Stimulated activated naive CD8-positive, alpha-beta T cell treated with anti-CD3 and anti-CD28 coated beads, Interleukin-15, amount 100 ng/mL, for 72 hours (primary cell): ENCODE measurements around the gene THOC6.

ENCODE experiments used
- ATAC-seq: fragments of 150-1000 bp; cut with Tn5 transposase; 2 replicates; pipeline ENCODE4 v1.10.0; 2021; ENCODE audit warnings: mild to moderate bottlenecking, moderate library complexity
- DNase-seq, 2 donors: peaks; one replicate each; pipeline ENCODE4 v3.0.0; 2021 to 2022
- H3K27ac Mint-ChIP-seq, 2 donors: one replicate each; pipeline ENCODE4 v1.8.0; 2022; ENCODE audit warnings: mild to moderate bottlenecking in 2 of 2, mixed read lengths in 2 of 2, moderate library complexity in 2 of 2
- H3K27me3 Mint-ChIP-seq: one replicate; pipeline ENCODE4 v1.8.0; 2022; ENCODE audit warnings: mixed read lengths
- H3K4me1 Mint-ChIP-seq: one replicate; pipeline ENCODE4 v1.8.0; 2022; ENCODE audit warnings: mild to moderate bottlenecking, mixed read lengths
- H3K4me3 Mint-ChIP-seq, 2 donors: one replicate each; pipeline ENCODE4 v1.8.0; 2022; ENCODE audit warnings: mild to moderate bottlenecking in 2 of 2, mixed read lengths in 2 of 2, moderate library complexity in 1 of 2
- H3K9me3 Mint-ChIP-seq, 2 donors: one replicate each; pipeline ENCODE4 v1.8.0; 2022; ENCODE audit warnings: mixed read lengths in 2 of 2

Gene THOC6

DNA sequence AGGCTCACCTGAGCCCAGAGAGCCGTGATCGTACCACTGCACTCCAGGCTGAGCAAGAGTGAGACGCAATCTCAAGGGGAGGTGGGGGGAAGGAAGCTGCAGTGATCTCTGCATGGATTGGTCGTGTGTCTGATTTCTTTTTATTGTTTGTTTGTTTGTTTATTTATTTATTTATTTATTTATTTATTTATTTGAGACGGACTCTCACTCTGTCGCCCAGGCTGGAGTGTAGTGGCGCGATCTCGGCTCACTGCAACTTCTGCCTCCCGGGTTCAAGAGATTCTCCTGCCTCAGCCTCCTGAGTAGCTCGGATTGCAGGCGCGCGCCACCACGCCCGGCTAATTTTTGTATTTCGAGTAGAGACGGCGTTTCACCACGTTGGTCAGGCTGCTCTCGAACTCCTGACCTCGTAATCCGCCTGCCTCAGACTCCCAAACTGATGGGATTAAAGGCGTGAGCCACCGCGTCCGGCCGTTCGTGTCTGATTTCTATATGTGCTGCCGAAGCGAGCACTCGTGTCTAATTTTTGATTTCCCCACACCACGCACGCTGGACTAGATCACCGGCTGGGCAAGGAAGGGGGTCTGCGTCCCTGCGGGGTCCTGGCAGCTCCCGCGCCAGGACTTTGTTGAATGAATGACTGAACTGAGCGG, 4.1 kb upstream of the THOC6 start:
- H3K4me1 Mint-ChIP-seq = peaks cover 66% of the 10 kb centered on the region
- ATAC-seq = no peak

DNA sequence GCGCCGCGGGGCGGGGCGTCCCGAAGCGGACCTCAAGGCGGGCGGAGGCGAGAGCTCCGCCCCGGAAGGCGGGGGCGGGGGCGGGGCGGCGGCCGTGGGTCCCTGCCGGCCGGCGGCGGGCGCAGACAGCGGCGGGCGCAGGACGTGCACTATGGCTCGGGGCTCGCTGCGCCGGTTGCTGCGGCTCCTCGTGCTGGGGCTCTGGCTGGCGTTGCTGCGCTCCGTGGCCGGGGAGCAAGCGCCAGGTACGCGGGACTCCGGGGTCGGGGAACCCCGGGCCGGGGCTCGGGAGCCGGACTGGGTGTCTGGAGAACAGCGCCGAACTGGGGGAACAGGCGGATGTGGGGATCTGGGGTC, 3.6 kb upstream of the THOC6 start, which contains the start of gene TNFRSF12A:
Gene TNFRSF12A (plus strand): TSS at position 122 of the 357 bp plus-strand sequence. CDS start 30 bp downstream, at position 152.
- H3K27ac Mint-ChIP-seq = peak within 1 kb of the TSS; percentile 69 to 96
- H3K27me3 Mint-ChIP-seq = peaks cover 35% of the 10 kb centered on the region
- H3K4me1 Mint-ChIP-seq = peaks cover 70% of the 10 kb centered on the region
- H3K4me3 Mint-ChIP-seq = peak within 1 kb of the TSS; percentile 85
- peak; percentile 68 to 70 for DNase-seq
- peak; percentile 29 for ATAC-seq
- no peaks in the 10 kb centered on the region for H3K9me3 Mint-ChIP-seq

More for the DNA sequence above, 4.1 kb upstream of the THOC6 start:
- DNase-seq = no peak
- peaks cover 36% of the 10 kb centered on the region for H3K27me3 Mint-ChIP-seq
- H3K9me3 Mint-ChIP-seq = no peaks in the 10 kb centered on the region
- peak overlapping the region; percentile 85 for H3K4me3 Mint-ChIP-seq
- no peak overlapping the region for H3K27ac Mint-ChIP-seq

DNA sequence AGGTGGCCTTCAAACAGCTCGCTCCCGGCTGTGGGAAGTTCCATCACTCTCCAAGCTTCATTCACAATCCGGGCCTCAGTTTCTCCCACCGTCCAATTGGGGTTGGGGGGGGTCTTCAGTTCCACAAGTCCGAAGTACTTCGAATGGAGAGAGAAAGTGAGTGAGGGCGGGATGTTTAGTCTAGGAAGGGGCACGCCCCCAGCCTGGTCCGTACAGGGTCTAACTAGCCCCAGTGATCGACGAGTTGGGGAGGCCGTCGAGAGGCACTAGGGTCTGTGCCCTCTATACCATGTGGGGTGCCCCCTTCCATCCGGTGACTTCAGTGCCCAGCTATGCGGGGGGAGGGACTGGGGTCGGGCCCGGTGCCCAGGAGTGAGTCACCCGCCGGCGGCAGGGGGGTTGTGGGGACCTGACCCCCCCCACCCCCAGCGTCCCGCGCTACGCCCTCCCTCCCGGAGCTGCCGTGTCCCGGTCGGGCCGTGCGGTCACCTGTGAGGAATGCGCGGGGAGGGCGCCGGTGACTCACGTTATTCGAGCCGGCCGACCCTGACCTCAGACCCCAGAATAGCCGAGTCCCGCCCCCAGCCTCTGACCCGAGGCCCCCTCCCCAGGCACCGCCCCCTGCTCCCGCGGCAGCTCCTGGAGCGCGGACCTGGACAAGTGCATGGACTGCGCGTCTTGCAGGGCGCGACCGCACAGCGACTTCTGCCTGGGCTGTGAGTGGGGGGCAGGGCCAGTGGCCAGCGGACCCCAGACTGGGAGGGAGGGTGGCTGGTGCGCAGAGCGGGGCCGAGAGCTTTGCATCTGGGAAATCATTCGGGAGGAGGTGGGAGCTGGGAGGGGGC, 3.0 kb upstream of the THOC6 start:
- H3K27me3 Mint-ChIP-seq = peaks cover 35% of the 10 kb centered on the region
- peaks cover 76% of the 10 kb centered on the region for H3K4me1 Mint-ChIP-seq
- ATAC-seq (peak; percentile 40), DNase-seq (peak; percentile 53 to 59)
- peak overlapping the region; percentile 85 for H3K4me3 Mint-ChIP-seq
- H3K27ac Mint-ChIP-seq = peak overlapping the region; percentile 69 to 96
- H3K9me3 Mint-ChIP-seq = no peaks in the 10 kb centered on the region

DNA sequence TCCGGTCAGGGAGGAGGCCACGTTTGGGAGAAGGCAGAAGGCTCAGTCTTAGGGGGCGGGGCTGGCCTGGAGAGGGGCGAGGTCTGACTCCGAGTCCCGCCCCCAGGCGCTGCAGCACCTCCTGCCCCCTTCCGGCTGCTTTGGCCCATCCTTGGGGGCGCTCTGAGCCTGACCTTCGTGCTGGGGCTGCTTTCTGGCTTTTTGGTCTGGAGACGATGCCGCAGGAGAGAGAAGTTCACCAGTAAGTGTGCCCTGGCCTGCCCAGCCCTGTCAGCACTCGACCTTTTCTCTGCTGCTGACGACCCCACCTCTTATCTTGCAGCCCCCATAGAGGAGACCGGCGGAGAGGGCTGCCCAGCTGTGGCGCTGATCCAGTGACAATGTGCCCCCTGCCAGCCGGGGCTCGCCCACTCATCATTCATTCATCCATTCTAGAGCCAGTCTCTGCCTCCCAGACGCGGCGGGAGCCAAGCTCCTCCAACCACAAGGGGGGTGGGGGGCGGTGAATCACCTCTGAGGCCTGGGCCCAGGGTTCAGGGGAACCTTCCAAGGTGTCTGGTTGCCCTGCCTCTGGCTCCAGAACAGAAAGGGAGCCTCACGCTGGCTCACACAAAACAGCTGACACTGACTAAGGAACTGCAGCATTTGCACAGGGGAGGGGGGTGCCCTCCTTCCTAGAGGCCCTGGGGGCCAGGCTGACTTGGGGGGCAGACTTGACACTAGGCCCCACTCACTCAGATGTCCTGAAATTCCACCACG, 2.2 kb upstream of the THOC6 start:
- peak; percentile 72 to 76 for DNase-seq
- H3K9me3 Mint-ChIP-seq = no peaks in the 10 kb centered on the region
- H3K4me1 Mint-ChIP-seq = peaks cover 77% of the 10 kb centered on the region
- peak overlapping the region; percentile 65 to 96 for H3K27ac Mint-ChIP-seq
- H3K4me3 Mint-ChIP-seq = peak overlapping the region; percentile 85
- peak; percentile 42 for ATAC-seq
- H3K27me3 Mint-ChIP-seq = peaks cover 34% of the 10 kb centered on the region

DNA sequence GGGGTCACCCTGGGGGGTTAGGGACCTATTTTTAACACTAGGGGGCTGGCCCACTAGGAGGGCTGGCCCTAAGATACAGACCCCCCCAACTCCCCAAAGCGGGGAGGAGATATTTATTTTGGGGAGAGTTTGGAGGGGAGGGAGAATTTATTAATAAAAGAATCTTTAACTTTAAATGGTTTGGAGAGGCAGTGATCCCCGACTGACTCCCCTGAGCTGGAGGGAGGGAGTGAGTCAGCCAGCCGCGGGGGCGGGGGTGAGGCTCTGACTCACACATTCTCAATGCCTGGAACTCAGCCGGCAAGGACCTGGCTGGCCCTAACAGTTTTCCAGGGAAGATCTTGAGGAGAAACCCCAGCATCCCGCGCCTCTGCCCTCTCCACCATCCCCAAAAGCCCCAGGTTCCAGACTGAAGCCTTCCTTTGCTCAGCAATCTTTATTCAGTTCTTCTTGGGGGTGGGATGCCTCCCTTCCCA, 1.6 kb upstream of the THOC6 start:
- ATAC-seq (peak; percentile 39), DNase-seq (peak; percentile 77 to 85)
- Mint-ChIP-seq H3K4me1 (peaks cover 77% of the 10 kb centered on the region), H3K4me3 (peak overlapping the region; percentile 85), H3K27ac (peak overlapping the region; percentile 65 to 96), H3K27me3 (peaks cover 28% of the 10 kb centered on the region), H3K9me3 (no peaks in the 10 kb centered on the region)

DNA sequence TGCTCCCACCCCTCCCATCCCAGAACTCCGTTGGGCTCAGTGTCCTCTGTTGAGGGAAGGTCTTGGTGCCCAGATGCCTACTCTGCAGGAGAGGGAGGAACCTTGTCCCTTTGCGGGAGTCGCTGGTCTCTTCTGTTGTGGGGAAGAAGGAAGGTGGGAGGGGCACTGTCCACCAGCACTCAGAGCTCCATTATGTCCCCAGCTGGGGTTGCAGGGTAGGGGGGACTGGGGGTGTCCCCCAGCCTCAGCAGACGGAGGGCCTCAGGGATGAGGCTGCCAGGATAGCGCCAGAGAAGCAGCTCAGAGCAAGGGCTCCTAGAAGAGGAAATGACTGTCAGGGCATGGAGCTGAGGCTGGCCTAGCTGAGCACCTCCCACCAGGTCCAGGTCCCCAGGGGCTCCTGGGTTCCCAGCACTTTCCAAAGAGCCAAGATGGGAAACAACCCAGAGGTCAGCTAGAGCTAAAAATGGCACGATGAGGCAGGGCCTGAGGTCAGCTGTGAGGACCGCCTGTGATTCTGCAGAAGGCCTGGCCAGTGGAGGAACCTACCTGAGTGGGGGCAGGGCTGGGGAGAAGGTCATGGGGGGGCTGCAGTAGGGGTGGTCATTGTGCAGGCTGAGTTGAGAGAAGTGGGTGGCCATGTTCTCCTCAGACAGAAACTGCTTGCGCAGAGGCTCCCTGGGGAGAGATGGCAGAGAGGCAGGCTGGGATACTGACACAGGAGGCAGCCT, 986 bp upstream of the THOC6 start:
- DNase-seq = no peak
- Mint-ChIP-seq H3K27ac (peak overlapping the region in 1 of 2 donors; percentile 89), H3K4me1 (peaks cover 79% of the 10 kb centered on the region), H3K9me3 (no peaks in the 10 kb centered on the region), H3K4me3 (peak overlapping the region; percentile 85), H3K27me3 (peaks cover 22% of the 10 kb centered on the region)
- ATAC-seq = no peak

DNA sequence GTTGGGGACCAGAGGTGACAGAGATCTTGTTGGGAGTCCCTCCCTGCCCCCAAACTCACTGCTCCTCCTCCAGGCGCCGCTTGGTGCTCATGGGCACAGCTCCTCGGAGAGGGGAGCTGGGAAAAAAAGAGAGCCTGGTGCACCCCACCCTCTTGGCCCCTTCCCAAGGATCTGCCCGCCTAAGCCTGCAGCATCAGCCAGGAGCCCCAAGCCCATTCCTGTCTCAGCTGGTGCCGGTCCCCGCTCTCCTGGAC, 493 bp upstream of the THOC6 start:
- no peaks in the 10 kb centered on the region for H3K9me3 Mint-ChIP-seq
- H3K27me3 Mint-ChIP-seq = peaks cover 22% of the 10 kb centered on the region
- peaks cover 79% of the 10 kb centered on the region for H3K4me1 Mint-ChIP-seq
- DNase-seq (no peak), ATAC-seq (no peak)
- peak overlapping the region; percentile 85 for H3K4me3 Mint-ChIP-seq
- peak overlapping the region; percentile 8 to 75 for H3K27ac Mint-ChIP-seq

DNA sequence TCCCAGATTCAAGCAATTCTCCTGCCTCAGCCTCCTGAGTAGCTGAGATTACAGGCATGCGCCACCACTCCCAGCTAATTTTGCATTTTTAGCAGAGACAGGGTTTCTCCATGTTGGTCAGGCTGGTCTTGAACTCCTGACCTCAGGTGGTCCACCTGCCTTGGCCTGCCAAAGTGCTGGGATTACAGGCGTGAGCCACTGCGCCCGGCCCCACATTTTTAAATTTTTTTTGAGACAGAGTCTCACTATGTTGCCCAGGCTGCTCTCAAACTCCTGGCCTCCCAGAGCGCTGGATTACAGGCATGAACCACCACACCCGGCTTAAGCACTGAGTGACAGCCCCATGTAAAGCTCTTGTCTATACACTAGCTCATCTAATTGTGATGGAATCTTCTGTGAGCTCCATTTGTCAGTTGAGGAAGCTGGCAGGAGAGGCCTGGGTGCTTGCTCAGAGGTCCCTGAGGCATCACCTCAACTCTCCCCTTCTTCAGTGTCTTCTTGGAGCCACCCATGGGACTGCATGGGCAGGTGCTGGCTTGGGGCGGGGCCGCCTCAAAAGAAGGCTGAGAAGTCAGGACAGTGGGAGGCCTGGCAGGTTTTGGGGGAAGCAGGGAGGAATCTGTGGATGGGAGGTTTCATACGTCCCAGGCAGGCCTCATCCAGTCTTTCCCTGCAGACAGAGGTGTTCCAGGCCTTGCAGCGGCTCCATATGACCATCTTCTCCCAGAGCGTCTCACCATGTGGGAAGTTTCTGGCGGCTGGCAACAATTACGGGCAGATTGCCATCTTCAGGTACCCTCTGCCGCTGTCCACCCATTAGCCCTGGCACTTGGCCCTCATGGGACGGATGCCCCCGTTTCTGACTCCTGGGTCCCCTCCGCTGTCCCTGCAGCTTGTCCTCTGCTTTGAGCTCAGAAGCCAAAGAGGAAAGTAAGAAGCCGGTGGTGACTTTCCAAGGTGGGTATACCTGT, 1.5 kb downstream of the THOC6 start:
- H3K27ac Mint-ChIP-seq = no peak overlapping the region
- H3K4me1 Mint-ChIP-seq = peaks cover 79% of the 10 kb centered on the region
- ATAC-seq = no peak
- H3K9me3 Mint-ChIP-seq = no peaks in the 10 kb centered on the region
- peak overlapping the region; percentile 27 to 33 for H3K4me3 Mint-ChIP-seq
- DNase-seq = no peak
- peaks cover 24% of the 10 kb centered on the region for H3K27me3 Mint-ChIP-seq

DNA sequence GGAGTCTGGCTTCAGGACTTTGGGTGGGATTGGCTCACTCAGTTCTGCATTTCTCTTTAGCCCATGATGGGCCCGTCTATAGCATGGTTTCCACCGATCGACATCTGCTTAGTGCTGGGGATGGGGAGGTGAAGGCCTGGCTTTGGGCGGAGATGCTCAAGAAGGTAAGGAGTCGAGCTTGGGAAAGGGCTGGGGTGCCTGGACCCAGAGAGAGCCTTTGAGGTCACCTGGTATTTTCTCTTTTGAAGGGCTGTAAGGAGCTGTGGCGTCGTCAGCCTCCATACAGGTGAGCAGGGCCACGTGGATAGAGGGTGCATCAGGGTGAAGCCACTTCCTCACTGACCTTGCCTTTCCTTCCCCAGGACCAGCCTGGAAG, 2.2 kb downstream of the THOC6 start:
- ATAC-seq = no peak
- H3K27ac Mint-ChIP-seq = no peak overlapping the region
- H3K4me3 Mint-ChIP-seq = no peak overlapping the region
- no peaks in the 10 kb centered on the region for H3K9me3 Mint-ChIP-seq
- peaks cover 31% of the 10 kb centered on the region for H3K27me3 Mint-ChIP-seq
- DNase-seq = no peak
- H3K4me1 Mint-ChIP-seq = peaks cover 78% of the 10 kb centered on the region

DNA sequence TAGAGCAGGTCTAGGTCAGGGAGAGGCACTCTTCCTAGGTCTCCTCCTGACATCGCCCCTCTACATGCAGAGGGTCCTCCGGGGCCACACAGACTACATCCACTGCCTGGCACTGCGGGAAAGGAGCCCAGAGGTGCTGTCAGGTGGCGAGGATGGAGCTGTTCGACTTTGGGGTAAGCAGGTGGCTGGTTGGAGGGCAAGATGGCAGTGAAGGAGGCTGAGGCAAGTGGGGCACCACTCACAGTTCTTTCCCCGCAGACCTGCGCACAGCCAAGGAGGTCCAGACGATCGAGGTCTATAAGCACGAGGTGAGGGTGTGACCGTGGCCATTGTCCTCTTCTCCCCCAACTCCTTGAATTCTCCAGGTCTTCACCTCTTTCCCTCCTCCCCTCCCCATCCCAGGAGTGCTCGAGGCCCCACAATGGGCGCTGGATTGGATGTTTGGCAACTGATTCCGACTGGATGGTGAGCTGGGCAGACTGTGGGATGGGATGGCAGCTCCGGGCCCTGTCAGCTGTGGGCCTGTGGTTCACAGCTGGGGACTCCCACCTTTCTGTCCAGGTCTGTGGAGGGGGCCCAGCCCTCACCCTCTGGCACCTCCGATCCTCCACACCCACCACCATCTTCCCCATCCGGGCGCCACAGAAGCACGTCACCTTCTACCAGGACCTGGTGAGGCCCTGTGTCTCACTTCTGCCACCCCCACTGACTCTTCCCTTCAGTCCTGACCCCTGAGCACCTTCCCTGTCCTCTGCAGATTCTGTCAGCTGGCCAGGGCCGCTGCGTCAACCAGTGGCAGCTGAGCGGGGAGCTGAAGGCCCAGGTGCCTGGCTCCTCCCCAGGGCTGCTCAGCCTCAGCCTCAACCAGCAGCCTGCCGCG, 3.0 kb downstream of the THOC6 start:
- Mint-ChIP-seq H3K4me3 (no peak overlapping the region), H3K9me3 (no peaks in the 10 kb centered on the region), H3K4me1 (peaks cover 71% of the 10 kb centered on the region), H3K27me3 (peaks cover 40% of the 10 kb centered on the region), H3K27ac (no peak overlapping the region)
- ATAC-seq = no peak
- DNase-seq = no peak

DNA sequence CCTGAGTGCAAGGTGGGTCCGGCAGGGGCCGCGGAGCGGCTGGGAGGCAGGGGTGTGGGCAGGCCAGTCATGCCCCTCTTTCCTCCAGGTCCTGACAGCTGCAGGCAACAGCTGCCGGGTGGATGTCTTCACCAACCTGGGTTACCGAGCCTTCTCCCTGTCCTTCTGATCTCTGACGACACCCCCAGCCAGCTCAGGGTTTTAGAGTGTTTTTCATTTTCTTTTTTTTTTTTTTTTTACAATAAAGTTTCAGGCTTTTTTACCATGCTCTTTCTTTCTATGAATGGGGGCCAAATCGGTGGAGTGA, 3.6 kb downstream of the THOC6 start:
- Mint-ChIP-seq H3K27ac (no peak overlapping the region), H3K27me3 (peaks cover 46% of the 10 kb centered on the region), H3K9me3 (no peaks in the 10 kb centered on the region), H3K4me1 (peaks cover 71% of the 10 kb centered on the region), H3K4me3 (no peak overlapping the region)
- ATAC-seq (no peak), DNase-seq (no peak)

DNA sequence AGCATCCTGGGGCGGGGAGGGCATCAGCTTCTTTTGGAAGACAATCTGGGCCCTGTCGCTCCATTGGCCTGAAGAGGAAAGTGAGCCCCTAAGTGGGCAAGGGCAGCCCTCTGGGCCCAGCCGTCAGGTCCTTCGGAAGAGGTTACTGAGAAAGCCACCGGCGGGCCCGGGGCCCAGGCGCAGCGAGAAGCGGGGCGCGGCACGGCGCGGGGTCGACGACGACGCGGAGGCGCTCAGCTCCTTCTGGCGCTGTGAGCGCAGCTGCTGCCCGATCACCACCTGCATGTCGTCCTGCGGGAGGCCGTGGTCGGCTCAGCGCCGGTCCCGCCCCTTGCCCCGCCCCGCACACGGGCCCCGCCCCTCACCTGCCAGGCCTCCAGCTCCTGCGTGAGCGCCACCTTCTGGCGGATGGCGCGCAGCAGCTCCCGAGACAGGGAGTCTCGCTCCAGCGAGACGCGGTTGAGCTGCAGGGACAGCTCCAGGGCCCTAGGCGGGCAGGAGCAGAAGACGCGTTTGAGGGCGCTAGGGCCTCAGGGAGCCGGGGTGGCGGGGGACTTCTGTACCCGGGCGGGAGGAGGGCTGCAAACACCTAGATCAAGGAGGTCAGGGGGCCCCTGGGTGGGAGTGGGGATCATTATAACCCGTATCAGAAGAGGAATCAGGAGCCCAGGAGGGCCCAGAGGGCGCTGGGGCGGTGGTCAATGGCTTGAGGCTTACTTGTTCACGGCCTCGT, 4.3 kb downstream of the THOC6 start:
- peak; percentile 85 to 86 for DNase-seq
- H3K27me3 Mint-ChIP-seq = peaks cover 53% of the 10 kb centered on the region
- peak; percentile 52 for ATAC-seq
- peaks cover 70% of the 10 kb centered on the region for H3K4me1 Mint-ChIP-seq
- H3K9me3 Mint-ChIP-seq = no peaks in the 10 kb centered on the region
- peak overlapping the region; percentile 36 to 75 for H3K4me3 Mint-ChIP-seq
- H3K27ac Mint-ChIP-seq = no peak overlapping the region

DNA sequence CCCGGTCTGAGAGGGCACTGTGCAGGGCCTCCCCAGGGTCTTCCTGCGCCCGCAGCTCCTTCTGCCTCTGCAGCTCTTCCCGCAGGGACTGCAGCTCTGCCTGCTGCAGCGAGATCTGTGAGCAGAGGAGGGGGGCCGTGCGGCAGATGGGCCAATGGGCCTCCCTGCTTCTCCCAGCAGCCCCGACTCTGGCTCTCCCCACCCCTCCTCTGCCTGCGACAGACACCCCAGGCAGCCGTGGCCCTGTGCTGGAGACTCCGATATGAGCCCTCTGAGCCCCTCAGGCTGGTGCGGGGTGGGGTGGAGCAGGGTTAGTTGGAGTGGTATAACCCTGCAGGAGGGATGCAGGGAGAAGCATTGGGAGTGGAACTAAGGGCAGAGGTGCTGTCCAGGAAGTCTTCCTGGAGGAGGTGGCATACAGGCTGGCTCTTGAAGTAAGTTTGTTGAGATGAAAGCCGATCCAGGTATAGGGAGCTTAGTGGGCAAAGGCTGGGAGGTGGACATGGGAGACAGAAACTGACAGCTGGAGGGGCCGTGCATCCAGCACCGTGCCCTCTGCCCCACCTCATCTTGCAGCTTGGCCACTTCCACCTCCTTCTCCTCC, 5.0 kb downstream of the THOC6 start:
- ATAC-seq (no peak), DNase-seq (no peak)
- Mint-ChIP-seq H3K9me3 (no peaks in the 10 kb centered on the region), H3K4me3 (peak overlapping the region; percentile 64 to 75), H3K4me1 (peaks cover 63% of the 10 kb centered on the region), H3K27ac (no peak overlapping the region), H3K27me3 (peaks cover 59% of the 10 kb centered on the region)
